Ishikawa (cell line): Measurements from ENCODE around the gene ZNF484.
A peak's percentile ranks its signal among the peaks of the same experiment; 100 is the strongest.

Experiments used
- CEBPB ChIP-seq: IDR thresholded peaks from 2 replicates; pipeline ENCODE4 v1.6.1; 2012
- CREB1 ChIP-seq: IDR thresholded peaks from 2 replicates; pipeline ENCODE4 v1.6.1; 2012; ENCODE audit warnings: low read depth
- EGR1 ChIP-seq: IDR thresholded peaks from 2 replicates; pipeline ENCODE4 v1.6.1; 2012
- EP300 ChIP-seq: IDR thresholded peaks from 2 replicates; pipeline ENCODE4 v1.6.1; 2012; ENCODE audit warnings: borderline replicate concordance
- FOXM1 ChIP-seq: IDR thresholded peaks from 2 replicates; pipeline ENCODE4 v1.6.1; 2012; ENCODE audit warnings: low read depth, borderline replicate concordance
- MAX ChIP-seq: IDR thresholded peaks from 2 replicates; pipeline ENCODE4 v1.6.1; 2012
- NFIC ChIP-seq: IDR thresholded peaks from 2 replicates; pipeline ENCODE4 v1.6.1; 2012
- RAD21 ChIP-seq: IDR thresholded peaks from 2 replicates; pipeline ENCODE4 v1.6.1; 2012; ENCODE audit warnings: low read depth
- TAF1 ChIP-seq: IDR thresholded peaks from 2 replicates; pipeline ENCODE4 v1.6.1; 2012; ENCODE audit warnings: low read depth, mild to moderate bottlenecking
- TCF12 ChIP-seq: IDR thresholded peaks from 2 replicates; pipeline ENCODE4 v1.6.1; 2012; ENCODE audit warnings: low read depth
- TEAD4 ChIP-seq: IDR thresholded peaks from 2 replicates; pipeline ENCODE4 v1.6.1; 2012
- USF1 ChIP-seq: IDR thresholded peaks from 2 replicates; pipeline ENCODE4 v1.6.1; 2012
- YY1 ChIP-seq: IDR thresholded peaks from 2 replicates; pipeline ENCODE4 v1.6.1; 2012; ENCODE audit warnings: low read depth
- ZBTB7A ChIP-seq: IDR thresholded peaks from 2 replicates; pipeline ENCODE4 v1.6.1; 2012; ENCODE audit warnings: low read depth
- TF ChIP-seq, protein P1 (sequence below): IDR thresholded peaks from 2 replicates; pipeline ENCODE4 v1.6.1; 2012; ENCODE audit warnings: low read depth, mild to moderate bottlenecking

The ZNF484 gene

DNA sequence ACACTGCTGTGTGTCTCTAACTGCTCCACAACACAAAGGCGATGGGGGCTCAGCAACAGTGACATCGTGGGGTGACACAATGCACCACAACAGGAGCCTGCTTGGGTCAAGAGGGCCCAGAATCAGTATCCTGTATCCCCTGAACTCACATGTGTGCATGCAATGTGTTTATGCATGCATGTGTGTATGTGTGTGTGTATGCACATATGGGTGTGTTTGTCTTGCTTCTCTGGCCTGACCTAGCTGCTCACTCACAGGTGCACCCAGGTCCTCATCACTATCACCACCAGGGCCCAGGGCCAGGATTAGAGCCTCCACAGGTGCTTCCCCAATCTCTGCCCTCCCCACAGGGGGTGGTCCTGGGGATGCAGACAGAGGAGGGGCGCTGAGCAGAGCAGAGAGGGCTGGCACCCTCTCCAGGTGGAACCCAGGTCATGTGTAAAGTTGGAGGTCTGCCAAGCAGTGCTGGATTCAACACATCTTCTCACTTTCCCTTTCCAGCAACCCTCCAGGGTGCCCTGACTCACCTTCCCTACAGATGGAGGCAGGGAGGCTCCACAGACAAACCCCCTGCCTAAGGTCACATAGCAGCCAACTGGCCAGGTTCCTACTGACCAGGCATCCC, 18.1 kb upstream of the ZNF484 start:
- TF ChIP-seq USF1, result no peak

DNA sequence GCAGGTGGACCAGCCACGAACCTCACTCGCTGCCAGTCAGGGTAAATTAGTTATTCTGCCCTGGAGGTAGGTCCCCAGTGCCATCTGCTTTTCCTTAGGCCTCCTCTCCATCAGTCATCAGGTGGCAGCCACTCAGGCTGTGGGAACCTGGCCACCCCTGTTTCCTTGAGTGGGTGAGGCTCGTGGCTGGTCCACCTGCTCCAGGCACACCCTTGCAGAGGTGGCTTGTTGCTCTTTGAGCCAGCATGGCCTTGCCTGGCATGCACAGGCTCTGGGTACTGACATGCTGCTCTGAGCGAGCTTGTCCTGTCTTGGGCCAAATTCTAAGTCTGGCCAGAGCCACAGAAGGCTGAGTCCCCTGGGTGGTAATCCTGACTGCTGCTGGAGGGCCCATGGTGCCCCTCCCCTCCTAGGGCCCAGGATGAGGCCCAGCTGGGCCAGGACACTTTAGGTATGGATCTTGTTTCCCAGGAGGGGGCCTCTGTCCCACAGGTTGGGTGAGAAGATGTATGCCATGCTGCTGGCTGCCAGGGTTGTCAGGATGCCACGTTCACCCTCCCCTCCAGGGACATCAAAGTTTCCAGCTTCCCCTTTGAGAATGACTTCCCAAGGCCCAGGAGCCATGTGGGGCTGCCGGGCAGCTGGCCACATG, 17.0 kb upstream of the ZNF484 start:
- no peak for TF ChIP-seq CREB1
- TF ChIP-seq, protein P1, sequence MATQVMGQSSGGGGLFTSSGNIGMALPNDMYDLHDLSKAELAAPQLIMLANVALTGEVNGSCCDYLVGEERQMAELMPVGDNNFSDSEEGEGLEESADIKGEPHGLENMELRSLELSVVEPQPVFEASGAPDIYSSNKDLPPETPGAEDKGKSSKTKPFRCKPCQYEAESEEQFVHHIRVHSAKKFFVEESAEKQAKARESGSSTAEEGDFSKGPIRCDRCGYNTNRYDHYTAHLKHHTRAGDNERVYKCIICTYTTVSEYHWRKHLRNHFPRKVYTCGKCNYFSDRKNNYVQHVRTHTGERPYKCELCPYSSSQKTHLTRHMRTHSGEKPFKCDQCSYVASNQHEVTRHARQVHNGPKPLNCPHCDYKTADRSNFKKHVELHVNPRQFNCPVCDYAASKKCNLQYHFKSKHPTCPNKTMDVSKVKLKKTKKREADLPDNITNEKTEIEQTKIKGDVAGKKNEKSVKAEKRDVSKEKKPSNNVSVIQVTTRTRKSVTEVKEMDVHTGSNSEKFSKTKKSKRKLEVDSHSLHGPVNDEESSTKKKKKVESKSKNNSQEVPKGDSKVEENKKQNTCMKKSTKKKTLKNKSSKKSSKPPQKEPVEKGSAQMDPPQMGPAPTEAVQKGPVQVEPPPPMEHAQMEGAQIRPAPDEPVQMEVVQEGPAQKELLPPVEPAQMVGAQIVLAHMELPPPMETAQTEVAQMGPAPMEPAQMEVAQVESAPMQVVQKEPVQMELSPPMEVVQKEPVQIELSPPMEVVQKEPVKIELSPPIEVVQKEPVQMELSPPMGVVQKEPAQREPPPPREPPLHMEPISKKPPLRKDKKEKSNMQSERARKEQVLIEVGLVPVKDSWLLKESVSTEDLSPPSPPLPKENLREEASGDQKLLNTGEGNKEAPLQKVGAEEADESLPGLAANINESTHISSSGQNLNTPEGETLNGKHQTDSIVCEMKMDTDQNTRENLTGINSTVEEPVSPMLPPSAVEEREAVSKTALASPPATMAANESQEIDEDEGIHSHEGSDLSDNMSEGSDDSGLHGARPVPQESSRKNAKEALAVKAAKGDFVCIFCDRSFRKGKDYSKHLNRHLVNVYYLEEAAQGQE, result no peak
- no peak for TF ChIP-seq CEBPB
- TF ChIP-seq TAF1, result no peak
- no peak for TF ChIP-seq EP300
- no peak for TF ChIP-seq YY1
- TF ChIP-seq EGR1, result no peak
- no peak for TF ChIP-seq RAD21
- TF ChIP-seq FOXM1, result no peak
- no peak for TF ChIP-seq TCF12
- TF ChIP-seq USF1, result no peak
- no peak for TF ChIP-seq ZBTB7A
- no peak for TF ChIP-seq MAX
- TF ChIP-seq TEAD4, result no peak
- no peak for TF ChIP-seq NFIC

- TF ChIP-seq EP300 (no peak), CREB1 (no peak), FOXM1 (no peak), TCF12 (no peak), NFIC (no peak), YY1 (no peak), CEBPB (no peak), RAD21 (no peak), EGR1 (no peak), MAX (no peak), TEAD4 (no peak), TAF1 (no peak), ZBTB7A (no peak)
- TF ChIP-seq, protein P1, result no peak
These were observed 12.9 kb upstream of the ZNF484 start for GRCh38 chr9:92890761-92891160.

DNA sequence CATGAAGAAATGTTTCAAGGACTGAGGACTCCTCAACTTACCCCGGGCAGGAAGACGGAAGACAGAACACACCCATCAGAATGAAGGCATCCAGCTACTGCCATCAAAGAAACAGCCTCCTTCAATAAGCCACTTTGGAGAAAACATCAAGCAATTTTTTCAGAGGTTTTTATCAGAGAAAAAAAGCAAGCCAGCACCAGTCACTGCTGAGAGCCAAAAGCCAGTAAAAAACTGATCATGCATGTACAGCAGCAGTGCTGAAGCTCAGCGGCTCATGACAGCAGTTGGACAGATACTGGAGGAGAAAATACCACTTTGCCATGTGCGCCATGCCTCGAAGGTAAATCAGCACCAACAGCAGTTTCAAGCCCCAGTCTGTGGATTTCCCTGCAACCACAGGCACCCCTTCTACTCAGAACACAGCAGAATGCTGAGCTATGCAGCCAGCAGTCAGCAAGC, 10.1 kb upstream of the ZNF484 start:
- TF ChIP-seq MAX (peak; percentile 53), RAD21 (no peak), USF1 (no peak)

- TF ChIP-seq TEAD4 (no peak), CEBPB (no peak), EGR1 (no peak), YY1 (no peak), NFIC (no peak), RAD21 (no peak), USF1 (no peak), MAX (no peak), TCF12 (no peak), ZBTB7A (no peak), EP300 (no peak), FOXM1 (no peak), TAF1 (no peak)
- TF ChIP-seq, protein P1, result no peak
These were observed 4.4 kb upstream of the ZNF484 start for GRCh38 chr9:92882276-92882675.
